ENCODE data around the gene FMNL2. TPM values are rescaled to one million over a fixed set of nuclear protein-coding genes. Genes with fewer than 3 reads are reported as not detected.

FMNL2 gene
- total RNA-seq, 1 experiment from 2014 or later: 29.0 TPM

DNA sequence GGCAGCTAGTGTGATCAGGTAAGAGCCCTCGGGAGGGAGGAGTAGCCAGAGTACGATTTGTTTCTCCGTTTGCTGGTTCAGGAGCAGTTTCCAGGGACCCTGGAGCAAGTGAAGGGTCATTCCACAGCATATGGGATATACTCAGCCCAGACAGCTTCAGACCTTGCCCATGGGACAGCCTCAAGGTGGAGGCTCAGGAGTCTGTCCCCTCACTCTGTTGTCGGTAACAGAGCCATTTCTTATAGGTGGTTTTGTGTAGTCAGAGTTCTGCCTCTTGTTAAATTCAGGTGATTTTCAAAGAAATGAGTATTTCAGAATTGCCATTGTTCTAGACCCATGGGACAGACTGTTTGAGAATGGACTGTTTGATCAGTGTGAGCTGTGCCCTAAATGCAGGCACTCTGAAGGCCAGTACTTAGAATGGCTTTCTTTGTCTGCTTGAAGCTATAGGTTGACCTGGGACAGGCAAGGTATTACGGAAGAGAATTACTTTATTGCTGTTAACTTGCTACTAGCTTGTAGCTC, 15.2 kb downstream of the FMNL2 start:
- H3K4me2 ChIP-seq: no peak overlapping the region
- no peaks in the 10 kb centered on the region for H3K9me3 ChIP-seq (ENCODE audit: insufficient read depth, low read depth)
- no peak overlapping the region for H3K4me3 ChIP-seq
- intact Hi-C loops (cut with micrococcal nuclease; ENCODE audit: unreplicated experiment): no loop called here
- DNase-seq: no peak
- no peak overlapping the region for H3K27ac ChIP-seq
- TF ChIP-seq EZH2 (IDR thresholded peaks at IDR 0.05; ENCODE audit: low read depth): no peak
- TF ChIP-seq, protein P1, sequence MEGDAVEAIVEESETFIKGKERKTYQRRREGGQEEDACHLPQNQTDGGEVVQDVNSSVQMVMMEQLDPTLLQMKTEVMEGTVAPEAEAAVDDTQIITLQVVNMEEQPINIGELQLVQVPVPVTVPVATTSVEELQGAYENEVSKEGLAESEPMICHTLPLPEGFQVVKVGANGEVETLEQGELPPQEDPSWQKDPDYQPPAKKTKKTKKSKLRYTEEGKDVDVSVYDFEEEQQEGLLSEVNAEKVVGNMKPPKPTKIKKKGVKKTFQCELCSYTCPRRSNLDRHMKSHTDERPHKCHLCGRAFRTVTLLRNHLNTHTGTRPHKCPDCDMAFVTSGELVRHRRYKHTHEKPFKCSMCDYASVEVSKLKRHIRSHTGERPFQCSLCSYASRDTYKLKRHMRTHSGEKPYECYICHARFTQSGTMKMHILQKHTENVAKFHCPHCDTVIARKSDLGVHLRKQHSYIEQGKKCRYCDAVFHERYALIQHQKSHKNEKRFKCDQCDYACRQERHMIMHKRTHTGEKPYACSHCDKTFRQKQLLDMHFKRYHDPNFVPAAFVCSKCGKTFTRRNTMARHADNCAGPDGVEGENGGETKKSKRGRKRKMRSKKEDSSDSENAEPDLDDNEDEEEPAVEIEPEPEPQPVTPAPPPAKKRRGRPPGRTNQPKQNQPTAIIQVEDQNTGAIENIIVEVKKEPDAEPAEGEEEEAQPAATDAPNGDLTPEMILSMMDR (conservative IDR thresholded peaks at IDR 0.05): no peak
- H2AFZ ChIP-seq: no peak overlapping the region
- H3K79me2 ChIP-seq (ENCODE audit: low read depth): peaks cover 80% of the 10 kb centered on the region
- no peaks in the 10 kb centered on the region for H4K20me1 ChIP-seq (ENCODE audit: insufficient read depth)
- BruUV-seq (replicated peaks): no TSS peak
- peaks cover 14% of the 10 kb centered on the region; the same call in 1 of the 2 replicates for H3F3A ChIP-seq (ENCODE audit: insufficient read depth, low read depth)
- no peaks in the 10 kb centered on the region for H3K27me3 ChIP-seq (ENCODE audit: insufficient read depth, low read depth)
- ChIA-PET POLR2A (ENCODE audit: unreplicated experiment) (no interaction called here), CTCF (no interaction called here)
- H3K4me1 ChIP-seq (replicated peaks; ENCODE audit: insufficient read depth): no peaks in the 10 kb centered on the region
- 0 out of 2 replicates have a peak, but pooled peaks cover under 1% of the 10 kb centered on the region for H3K9me2 ChIP-seq (ENCODE audit: insufficient read depth)
- no peaks in the 10 kb centered on the region for H3K36me3 ChIP-seq (ENCODE audit: low read depth)

DNA sequence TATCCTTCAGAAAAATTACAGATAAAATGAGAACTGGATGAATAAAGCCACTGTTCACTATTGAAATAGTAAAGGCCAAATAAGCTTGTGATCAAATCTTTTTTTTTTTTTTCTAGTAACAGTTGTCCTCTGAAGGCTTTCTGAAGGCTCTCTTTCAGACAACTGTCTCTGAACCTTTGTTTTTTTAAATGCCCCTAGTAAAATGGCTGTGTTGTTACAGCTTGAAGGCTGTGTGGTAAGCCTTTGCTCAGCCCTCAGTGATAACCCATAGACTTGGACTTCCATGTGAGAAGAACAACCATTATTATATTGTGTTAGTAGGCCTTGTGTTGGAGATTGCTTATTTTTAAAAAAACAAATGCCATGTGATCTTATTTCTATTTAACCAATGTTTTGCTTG, 17.6 kb downstream of the FMNL2 start:
- Histone ChIP-seq H3K27ac (no peak overlapping the region), H2AFZ (no peak overlapping the region), H3K27me3 (ENCODE audit: insufficient read depth, low read depth) (no peaks in the 10 kb centered on the region), H3K4me2 (no peak overlapping the region), H3K4me3 (no peak overlapping the region), H4K20me1 (ENCODE audit: insufficient read depth) (no peaks in the 10 kb centered on the region), H3K9me2 (ENCODE audit: insufficient read depth) (no peaks in the 10 kb centered on the region), H3K9me3 (ENCODE audit: insufficient read depth, low read depth) (no peaks in the 10 kb centered on the region), H3K79me2 (ENCODE audit: low read depth) (peaks cover 72% of the 10 kb centered on the region), H3F3A (ENCODE audit: insufficient read depth, low read depth) (peaks cover 5% of the 10 kb centered on the region; the same call in 1 of the 2 replicates), H3K36me3 (ENCODE audit: low read depth) (no peaks in the 10 kb centered on the region), H3K4me1 (replicated peaks; ENCODE audit: insufficient read depth) (no peaks in the 10 kb centered on the region)
- TF ChIP-seq EZH2 (IDR thresholded peaks at IDR 0.05; ENCODE audit: low read depth): no peak
- TF ChIP-seq, protein P1 (conservative IDR thresholded peaks at IDR 0.05): no peak
- POLR2A ChIA-PET (ENCODE audit: unreplicated experiment): no interaction called here
- intact Hi-C loops (cut with micrococcal nuclease; ENCODE audit: unreplicated experiment): no loop called here
- no peak for DNase-seq
- CTCF ChIA-PET: no interaction called here
- no TSS peak for BruUV-seq (replicated peaks)

DNA sequence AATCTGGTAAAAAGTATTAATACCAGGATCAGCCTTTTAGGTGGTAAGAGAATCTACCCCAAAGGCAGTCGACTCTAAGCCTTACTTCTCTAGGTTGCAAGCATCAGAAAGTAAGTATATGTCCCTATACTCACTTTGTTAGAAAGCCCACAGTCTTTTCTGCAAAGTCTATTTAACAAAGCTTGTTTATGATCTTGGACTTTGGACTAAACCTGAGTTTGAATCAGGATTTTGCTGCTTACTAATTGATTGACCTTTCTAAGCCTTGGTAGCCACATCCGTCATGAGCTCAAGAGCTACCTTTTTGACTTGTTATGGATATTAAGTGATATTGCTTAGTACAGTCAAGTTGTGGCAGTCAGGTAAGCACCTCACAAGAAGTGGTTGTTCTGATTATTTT, 18.4 kb downstream of the FMNL2 start:
- CTCF ChIA-PET: no interaction called here
- H4K20me1 ChIP-seq (ENCODE audit: insufficient read depth): no peaks in the 10 kb centered on the region
- no peaks in the 10 kb centered on the region for H3K4me1 ChIP-seq (replicated peaks; ENCODE audit: insufficient read depth)
- POLR2A ChIA-PET (ENCODE audit: unreplicated experiment): no interaction called here
- TF ChIP-seq, protein P1 (conservative IDR thresholded peaks at IDR 0.05): no peak
- no peak for TF ChIP-seq EZH2 (IDR thresholded peaks at IDR 0.05; ENCODE audit: low read depth)
- intact Hi-C loops (cut with micrococcal nuclease; ENCODE audit: unreplicated experiment): no loop called here
- no peaks in the 10 kb centered on the region for H3K9me2 ChIP-seq (ENCODE audit: insufficient read depth)
- peaks cover 65% of the 10 kb centered on the region for H3K79me2 ChIP-seq (ENCODE audit: low read depth)
- no peaks in the 10 kb centered on the region for H3F3A ChIP-seq (ENCODE audit: insufficient read depth, low read depth)
- no peaks in the 10 kb centered on the region for H3K9me3 ChIP-seq (ENCODE audit: insufficient read depth, low read depth)
- H3K4me3 ChIP-seq: no peak overlapping the region
- no TSS peak for BruUV-seq (replicated peaks)
- no peak overlapping the region for H2AFZ ChIP-seq
- no peaks in the 10 kb centered on the region for H3K27me3 ChIP-seq (ENCODE audit: insufficient read depth, low read depth)
- H3K36me3 ChIP-seq (ENCODE audit: low read depth): no peaks in the 10 kb centered on the region
- H3K4me2 ChIP-seq: no peak overlapping the region
- no peak for DNase-seq
- H3K27ac ChIP-seq: no peak overlapping the region

Data from PC-9 (cell line).